Heart right ventricle (tissue), 16 donors: ENCODE data around the gene DOCK1. TPM values are rescaled to one million over a fixed set of nuclear protein-coding genes. Genes with fewer than 3 reads are reported as not detected.

Source experiments
- ATAC-seq, 8 donors: fragments of 200-7000 bp; cut with Tn5 transposase; one replicate each; pipeline ENCODE4 v1.9.1; 2020; ENCODE audit warnings: mild to moderate bottlenecking in 8 of 8, moderate library complexity in 8 of 8, moderate number of reproducible peaks in 1 of 8
- DNase-seq, 2 donors: peaks; one replicate each; pipeline ENCODE4 v3.0.0-alpha.2; 2020
- H3K27ac ChIP-seq, 10 donors: fragments of 200-600 bp; sonication (generic) in 2 of 10; one replicate each; pipeline versions ENCODE4 v1.5.0 to v1.8.0; 2020 to 2022; ENCODE audit warnings: mild to moderate bottlenecking in 3 of 10
- H3K27me3 ChIP-seq, 7 donors: fragments of 200-600 bp; one replicate each; pipeline ENCODE4 v1.8.0; 2021 to 2022; ENCODE audit warnings: mild to moderate bottlenecking in 2 of 7
- H3K36me3 ChIP-seq, 9 donors: fragments of 200-600 bp; sonication (generic) in 1 of 9; one replicate each; pipeline versions ENCODE4 v1.5.0 to v1.8.0; 2020 to 2022; ENCODE audit warnings: mild to moderate bottlenecking in 2 of 9
- H3K4me1 ChIP-seq, 9 donors: fragments of 200-600 bp; sonication (generic) in 1 of 9; one replicate each; pipeline versions ENCODE4 v1.5.0 to v1.8.0; 2020 to 2022; ENCODE audit warnings: mild to moderate bottlenecking in 4 of 9
- H3K4me3 ChIP-seq, 10 donors: fragments of 200-600 bp; sonication (generic) in 2 of 10; one replicate each; pipeline versions ENCODE4 v1.5.0 to v1.8.0; 2020 to 2022; ENCODE audit warnings: mild to moderate bottlenecking in 7 of 10, moderate library complexity in 2 of 10
- H3K9me3 ChIP-seq, 11 donors: fragments of 200-600 bp in 10 of 11; sonication (generic) in 2 of 11; one replicate each; pipeline versions ENCODE4 v1.5.0 to v1.8.0; 2013 to 2022; ENCODE audit warnings: mild to moderate bottlenecking in 2 of 11, control low read depth in 1 of 11, moderate library complexity in 1 of 11
- WGBS, 2 donors: extraction: QIAGEN DNeasy Blood & Tissue Kit; methylation state at CpG; one replicate each; pipeline ENCODE4 v1.1.7; 2013; ENCODE audit warnings: inconsistent platforms in 1 of 2; 5-methylcytosine and 5-hydroxymethylcytosine counted together
- intact Hi-C, 10 donors: fragments of 100-400 bp; cut with DNase I; formaldehyde crosslinking; loops; one replicate each; pipeline versions ENCODE4 v1.11.1 to v1.14.2; 2022
- polyA plus RNA-seq, 2 donors: library from polyadenylated mRNA; stranded (reverse); fragments of 200-250 nt; gene quantifications; one replicate each; pipeline ENCODE4 v1.2.3, GENCODE V29; 2013
- total RNA-seq, 10 donors: library from RNA; stranded (reverse); fragmentation: NEBNext Ultra II Directional in 3 of 10; extraction: Animal tissue kit (Norgen Biotek cat#: 25700) in 3 of 10; gene quantifications; one replicate each; pipeline versions ENCODE4 v1.2.1 to v1.2.4, GENCODE V29; 2021 to 2023
- TF ChIP-seq, protein P1 (sequence below), 9 donors: fragments of 200-600 bp; sonication (generic) in 2 of 9; IDR thresholded peaks; one replicate each; pipeline versions ENCODE4 v1.5.0 to v1.8.0; 2021 to 2022; ENCODE audit warnings: antibody characterized with exemption in 9 of 9, mild to moderate bottlenecking in 5 of 9, moderate library complexity in 1 of 9
- donor health status: Arrhythmogenic right ventricular cardiomyopathy.
- donor health status: ischemic (EF 13 %, LVEDD 7.1; RV severe dilation, severe dysfunction).
- donor health status: healthy with polysubstance abuse.
- donor health status: DM: no; HTN: yes; CAD: no.
- donor health status: DM: no; HTN: no; CAD: no.
- donor health status: ischemic (EF 25% LVEDD 6.9; RV normal size, moderate dysfunction).
- donor health status: ischemic (EF 25% LVEDD 5.7; RV mildly dilated, moderate dysfunction).
- donor health status: healthy.
- donor health status: DM: yes; HTN: yes; CAD: no.
- donor health status: Ischemic cardiomyopathy.
- donor health status: ischemic (EF 35%, LVEDD 5.7; RV mildly dilated, moderate dysfunction).
- donor health status: nonischemic (EF 11% LVEDD 7.7; RV severe dilation, severe dysfunction).
- donor health status: DM: yes; HTN: yes; CAD: no.
- donor health status: PGD.
- donor health status: ischemic (EF 29% LVEDD 5.4; RV normal size, mild dysfunction).
- donor health status: nonischemic (EF 23%, LVEDD 6.1; RV moderate dilation, normal function).

The DOCK1 gene
- total and polyA plus RNA-seq, 12 donors, result 7.8 to 26.7 (median 19.8) TPM

DNA sequence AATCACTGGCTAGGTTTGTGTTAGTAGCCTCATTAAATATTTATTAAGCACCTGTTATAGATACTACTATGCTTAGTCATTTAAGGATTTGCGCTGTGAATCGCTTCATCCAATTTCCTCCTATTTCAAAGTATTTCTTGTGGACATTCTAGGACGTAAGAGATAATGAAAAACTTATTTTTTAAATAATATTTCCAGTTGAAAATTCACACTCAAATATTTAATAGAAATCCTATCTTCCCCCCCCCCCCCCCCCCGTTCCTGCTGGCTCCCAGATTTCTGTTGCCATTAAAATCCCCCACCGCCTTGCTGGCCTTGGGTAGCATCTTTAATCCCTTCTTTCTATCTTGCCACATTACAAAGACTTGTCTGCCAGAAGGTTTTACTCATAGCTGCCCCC lies 285.2 kb downstream of the DOCK1 start:
- no peak for DNase-seq
- 75 to 78% methylated on average over 5 of the region's 5 CpGs for WGBS, 2 donors

DNA sequence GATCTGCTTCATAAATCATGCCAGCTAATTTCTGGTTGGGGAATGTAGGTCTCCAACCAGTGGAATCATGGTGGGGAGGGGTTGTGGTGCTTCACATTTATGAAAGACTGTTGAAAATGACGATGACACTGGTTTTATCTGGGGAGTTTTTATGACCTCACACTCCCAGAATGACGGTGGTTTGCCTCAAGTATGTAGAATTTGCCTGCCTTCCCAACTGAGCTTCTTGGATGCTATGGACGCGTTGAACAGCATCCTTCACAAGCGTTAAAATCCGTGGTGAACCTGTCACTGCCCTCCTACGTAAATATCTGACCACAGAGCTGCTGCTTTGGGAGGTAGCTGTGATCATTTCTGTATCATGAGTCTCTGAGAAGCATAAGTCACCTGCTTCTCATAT lies 287.9 kb downstream of the DOCK1 start:
- H3K4me1 ChIP-seq, result peaks cover 5 to 26% (median 19%) of the 10 kb centered on the region in 9 donors
- no peak overlapping the region for H3K4me3 ChIP-seq
- no peak for ATAC-seq
- 76 to 87% methylated on average over 7 of the region's 7 CpGs for WGBS, 2 donors
- peaks cover 0 to 35% (median 0%) of the 10 kb centered on the region in 7 donors for H3K27me3 ChIP-seq
- H3K9me3 ChIP-seq, result no peaks in the 10 kb centered on the region
- no peaks in the 10 kb centered on the region for H3K36me3 ChIP-seq
- intact Hi-C loops, result no loop called here
- no peak overlapping the region for H3K27ac ChIP-seq
- TF ChIP-seq, protein P1, sequence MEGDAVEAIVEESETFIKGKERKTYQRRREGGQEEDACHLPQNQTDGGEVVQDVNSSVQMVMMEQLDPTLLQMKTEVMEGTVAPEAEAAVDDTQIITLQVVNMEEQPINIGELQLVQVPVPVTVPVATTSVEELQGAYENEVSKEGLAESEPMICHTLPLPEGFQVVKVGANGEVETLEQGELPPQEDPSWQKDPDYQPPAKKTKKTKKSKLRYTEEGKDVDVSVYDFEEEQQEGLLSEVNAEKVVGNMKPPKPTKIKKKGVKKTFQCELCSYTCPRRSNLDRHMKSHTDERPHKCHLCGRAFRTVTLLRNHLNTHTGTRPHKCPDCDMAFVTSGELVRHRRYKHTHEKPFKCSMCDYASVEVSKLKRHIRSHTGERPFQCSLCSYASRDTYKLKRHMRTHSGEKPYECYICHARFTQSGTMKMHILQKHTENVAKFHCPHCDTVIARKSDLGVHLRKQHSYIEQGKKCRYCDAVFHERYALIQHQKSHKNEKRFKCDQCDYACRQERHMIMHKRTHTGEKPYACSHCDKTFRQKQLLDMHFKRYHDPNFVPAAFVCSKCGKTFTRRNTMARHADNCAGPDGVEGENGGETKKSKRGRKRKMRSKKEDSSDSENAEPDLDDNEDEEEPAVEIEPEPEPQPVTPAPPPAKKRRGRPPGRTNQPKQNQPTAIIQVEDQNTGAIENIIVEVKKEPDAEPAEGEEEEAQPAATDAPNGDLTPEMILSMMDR (IDR thresholded peaks at IDR 0.05), result no peak
- no peak for DNase-seq

More for the DNA sequence above, 285.2 kb downstream of the DOCK1 start:
- H3K27me3 ChIP-seq, result peaks cover 0 to 15% (median 0%) of the 10 kb centered on the region in 7 donors
- peaks cover 2 to 19% (median 11%) of the 10 kb centered on the region in 9 donors for H3K4me1 ChIP-seq
- TF ChIP-seq, protein P1 (IDR thresholded peaks at IDR 0.05), result no peak
- no peak for ATAC-seq
- H3K4me3 ChIP-seq, result no peak overlapping the region
- H3K36me3 ChIP-seq, result no peaks in the 10 kb centered on the region
- H3K27ac ChIP-seq, result no peak overlapping the region
- H3K9me3 ChIP-seq, result no peaks in the 10 kb centered on the region
- intact Hi-C loops, result no loop called here

GRCh38 chr10:127194111-127194510 lies 288.9 kb downstream of the DOCK1 start:
- DNase-seq (no peak), ATAC-seq (no peak)
- intact Hi-C loops, result no loop called here
- TF ChIP-seq, protein P1 (IDR thresholded peaks at IDR 0.05), result no peak
- Histone ChIP-seq H3K36me3 (no peaks in the 10 kb centered on the region), H3K27ac (no peak overlapping the region), H3K4me1 (peaks cover 5 to 26% (median 19%) of the 10 kb centered on the region in 9 donors), H3K27me3 (peaks cover 0 to 35% (median 0%) of the 10 kb centered on the region in 7 donors), H3K9me3 (no peaks in the 10 kb centered on the region), H3K4me3 (no peak overlapping the region)
- 86 to 96% methylated on average over 2 of the region's 2 CpGs for WGBS, 2 donors

DNA sequence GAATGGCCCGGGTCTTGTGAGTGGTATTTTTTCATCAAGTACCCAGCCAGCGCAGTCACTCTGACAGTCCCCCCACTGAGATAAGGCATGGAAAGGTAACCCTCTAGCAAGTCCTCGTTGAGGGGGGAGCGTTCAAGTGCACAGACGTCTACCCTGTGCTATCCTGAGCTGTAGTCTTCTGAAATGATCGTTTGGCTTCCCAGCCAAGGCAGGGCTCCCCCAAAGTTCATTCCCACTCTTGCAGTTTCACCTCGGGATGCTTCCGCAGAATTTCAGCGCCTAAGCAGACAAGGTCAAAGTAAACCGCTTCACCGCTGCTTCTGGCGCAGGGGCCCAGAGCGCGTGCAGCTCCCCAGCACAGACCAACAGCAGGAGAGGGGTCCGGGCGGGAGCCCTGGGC lies 289.4 kb downstream of the DOCK1 start:
- DNase-seq (no peak), ATAC-seq (no peak)
- H3K4me1 ChIP-seq, result peaks cover 5 to 26% (median 19%) of the 10 kb centered on the region in 9 donors
- TF ChIP-seq, protein P1 (IDR thresholded peaks at IDR 0.05), result no peak
- H3K36me3 ChIP-seq, result no peaks in the 10 kb centered on the region
- no peaks in the 10 kb centered on the region for H3K9me3 ChIP-seq
- peaks cover 0 to 35% (median 0%) of the 10 kb centered on the region in 7 donors for H3K27me3 ChIP-seq
- 44 to 53% methylated on average over 16 of the region's 16 CpGs for WGBS, 2 donors
- intact Hi-C loops, result no loop called here
- no peak overlapping the region for H3K27ac ChIP-seq
- peak overlapping the region in 5 of 10 donors; percentile 44 to 65 (median 55) for H3K4me3 ChIP-seq
